HCT116 (cell line): Measurements from ENCODE around the gene CERS5. TPM values are rescaled to one million over a fixed set of nuclear protein-coding genes. Genes with fewer than 3 reads are reported as not detected.

Experiments used
- ATAC-seq: fragments of 200-7000 bp; cut with Tn5 transposase; 2 replicates; pipeline ENCODE4 v1.9.1; 2020; ENCODE audit warnings: mild to moderate bottlenecking, moderate library complexity
- BruUV-seq: library from RNA; stranded (reverse); fragments of 400-500 nt; replicated peaks from 2 replicates; lab custom pipeline; 2021; lab: Mats Ljungman, UMichigan
- CTCF ChIA-PET: fragments of 300-600 bp; sonication (Branson Sonifier 250); formaldehyde crosslinking; loops from one replicate; lab custom pipeline; 2021; ENCODE audit warnings: antibody characterized with exemption; lab: Charles Lee
- POLR2A ChIA-PET: fragments of 300-600, 350-600 bp; sonication (Branson Sonifier 250); formaldehyde crosslinking; loops from one replicate; lab custom pipeline; 2021; ENCODE audit warnings: antibody characterized with exemption; lab: Charles Lee
- RAD21 ChIA-PET, 2 experiments: fragments of 300-600 bp; sonication (Branson Sonifier 250); formaldehyde crosslinking; loops; one replicate each; lab custom pipeline; 2023; ENCODE audit warnings: low total read pairs in 2 of 2; ENCODE audit not compliant: uncharacterized antibody in 2 of 2, unreplicated experiment in 2 of 2, low non-redundant PET in 1 of 2; lab: Charles Lee
- DNase-seq: peaks from one replicate; pipeline ENCODE4 v3.0.0-alpha.2; 2010; ENCODE audit warnings: low read depth, low spot score
- H2AFZ ChIP-seq: fragments of 200-600 bp; shearing (Covaris generic), sonication (generic); 2 replicates; pipeline ENCODE4 v1.6.1; 2017; ENCODE audit warnings: low read depth, mixed run types, mixed read lengths, antibody characterized with exemption, low read length; ENCODE audit not compliant: poor library complexity, severe bottlenecking
- H3K27ac ChIP-seq: 2 replicates; pipeline ENCODE4 v1.5.1; 2012; ENCODE audit warnings: low read depth, low read length
- H3K27me3 ChIP-seq: fragments of 200-600 bp; sonication (generic); 2 replicates; pipeline ENCODE4 v1.6.1; 2016; ENCODE audit warnings: mixed run types, low read length, mixed read lengths; ENCODE audit not compliant: insufficient read depth
- H3K36me3 ChIP-seq, 2 experiments: fragments of 200-500 bp in 1 of 2; fragments of 200-600 bp in 1 of 2; sonication (Bioruptor generic) in 1 of 2; sonication (generic) in 1 of 2; 2 replicates each; pipeline versions ENCODE4 v1.5.1 to v1.6.1; 2014 to 2016; ENCODE audit warnings: low read length in 2 of 2, inconsistent platforms in 1 of 2, mixed read lengths in 1 of 2, mixed run types in 1 of 2; ENCODE audit not compliant: insufficient read depth in 2 of 2, control insufficient read depth in 1 of 2
- H3K4me1 ChIP-seq, 2 experiments: fragments of 200-600 bp in 1 of 2; sonication (generic) in 1 of 2; 2 replicates each; pipeline versions ENCODE4 v1.5.1 to v1.6.1; 2012 to 2017; ENCODE audit warnings: low read length in 2 of 2, inconsistent platforms in 1 of 2, mild to moderate bottlenecking in 1 of 2, mixed read lengths in 1 of 2, mixed run types in 1 of 2, moderate library complexity in 1 of 2; ENCODE audit not compliant: insufficient read depth in 2 of 2, control insufficient read depth in 1 of 2
- H3K4me2 ChIP-seq: fragments of 200-600 bp; sonication (generic); 2 replicates; pipeline ENCODE4 v1.6.1; 2017; ENCODE audit warnings: mixed run types, low read length, mixed read lengths
- H3K4me3 ChIP-seq, 2 experiments: fragments of 200-600 bp in 1 of 2; sonication (generic) in 1 of 2; replicated peaks in 1 of 2; 2 replicates each; pipeline ENCODE4 v1.5.1; 2011 to 2016; ENCODE audit warnings: low read length in 2 of 2, control low read depth in 1 of 2, low read depth in 1 of 2, mild to moderate bottlenecking in 1 of 2, mixed read lengths in 1 of 2, mixed run types in 1 of 2
- H3K79me2 ChIP-seq: fragments of 200-600 bp; sonication (generic); 2 replicates; pipeline ENCODE4 v1.6.1; 2017; ENCODE audit warnings: mild to moderate bottlenecking, mixed run types, low read length, moderate library complexity, mixed read lengths; ENCODE audit not compliant: insufficient read depth
- H3K9ac ChIP-seq: fragments of 200-600 bp; sonication (generic); 2 replicates; pipeline ENCODE4 v1.6.1; 2016; ENCODE audit warnings: low read length, mixed read lengths
- H3K9me2 ChIP-seq: fragments of 200-600 bp; sonication (generic), shearing (Covaris generic); 2 replicates; pipeline ENCODE4 v1.6.1; 2017; ENCODE audit warnings: mixed run types, mild to moderate bottlenecking, moderate library complexity; ENCODE audit not compliant: insufficient read depth
- H3K9me3 ChIP-seq, 2 experiments: fragments of 200-500 bp in 1 of 2; fragments of 200-600 bp in 1 of 2; sonication (Bioruptor generic) in 1 of 2; sonication (generic) in 1 of 2; 2 replicates each; pipeline ENCODE4 v1.6.1; 2014 to 2017; ENCODE audit warnings: low read length in 2 of 2, mixed read lengths in 2 of 2, inconsistent platforms in 1 of 2, low read depth in 1 of 2, mild to moderate bottlenecking in 1 of 2, mixed run types in 1 of 2, moderate library complexity in 1 of 2; ENCODE audit not compliant: control insufficient read depth in 1 of 2, insufficient read depth in 1 of 2
- H4K20me1 ChIP-seq: fragments of 200-600 bp; sonication (generic), shearing (Covaris generic); 2 replicates; pipeline ENCODE4 v1.6.1; 2017; ENCODE audit warnings: mixed run types, mild to moderate bottlenecking, moderate library complexity; ENCODE audit not compliant: insufficient read depth
- ATF3 ChIP-seq: IDR thresholded peaks from 2 replicates; pipeline ENCODE4 v1.6.1; 2012
- CBX3 ChIP-seq: IDR thresholded peaks from 2 replicates; pipeline ENCODE4 v1.6.1; 2012; ENCODE audit warnings: low read depth
- CEBPB ChIP-seq: IDR thresholded peaks from 2 replicates; pipeline ENCODE4 v1.6.1; 2012; ENCODE audit warnings: low read depth
- ELF1 ChIP-seq: IDR thresholded peaks from 2 replicates; pipeline ENCODE4 v1.6.1; 2012; ENCODE audit warnings: low read depth, borderline replicate concordance
- EZH2 ChIP-seq: fragments of 200-600 bp; sonication (generic); IDR thresholded peaks from 2 replicates; pipeline ENCODE4 v1.6.1; 2017; ENCODE audit warnings: antibody characterized with exemption, mixed run types
- POLR2AphosphoS5 ChIP-seq: IDR thresholded peaks from 2 replicates; pipeline ENCODE4 v1.6.1; 2011; ENCODE audit warnings: mild to moderate bottlenecking, low read depth, low read length, moderate library complexity
- SRF ChIP-seq: IDR thresholded peaks from 2 replicates; pipeline ENCODE4 v1.6.1; 2012; ENCODE audit warnings: low read depth
- TCF7L2 ChIP-seq: IDR thresholded peaks from 2 replicates; pipeline ENCODE4 v1.7.0; 2011; ENCODE audit warnings: borderline replicate concordance, inconsistent platforms; ENCODE audit not compliant: insufficient read depth, insufficient read length; ENCODE audit errors: extremely low read depth
- intact Hi-C: fragments of 100-400 bp; cut with micrococcal nuclease; formaldehyde crosslinking; loops from 2 replicates; pipeline ENCODE4 v1.10.0; 2022
- total RNA-seq: library from RNA; stranded (reverse); gene quantifications from one replicate; pipeline ENCODE4 v1.2.1, GENCODE V29; 2021; ENCODE audit not compliant: unreplicated experiment

CERS5 gene
- total RNA-seq, 1 experiment from 2014 or later: 33.4 TPM

GRCh38 chr12:50120953-50121352 is 46.2 kb downstream of the CERS5 start:
- H3K4me1 ChIP-seq: no peaks in the 10 kb centered on the region
- H3K4me2 ChIP-seq: no peak overlapping the region
- no TSS peak for BruUV-seq

GRCh38 chr12:50120521-50120920 is 46.6 kb downstream of the CERS5 start:
- no peaks in the 10 kb centered on the region for H3K4me1 ChIP-seq
- H2AFZ ChIP-seq: no peak overlapping the region
- no peak for DNase-seq
- no peaks in the 10 kb centered on the region for H4K20me1 ChIP-seq
- ChIA-PET CTCF (interaction anchor here (1.6 kb wide), 1 partner anchor 9 kb away, joined by 4 read pairs; the partner anchor contains the start of gene COX14), RAD21 (no interaction called here), POLR2A (no interaction called here)
- intact Hi-C loops: no loop called here
- BruUV-seq: no TSS peak
- H3K4me2 ChIP-seq: no peak overlapping the region
- TF ChIP-seq EZH2 (no peak), SRF (no peak)
- no peaks in the 10 kb centered on the region for H3K9me2 ChIP-seq
- H3K27ac ChIP-seq: no peak overlapping the region
- no peaks in the 10 kb centered on the region for H3K27me3 ChIP-seq
- no peak for ATAC-seq
- peaks cover 0 to 13% of the 10 kb centered on the region in 2 experiments; a peak in 2 of 4 replicates for H3K36me3 ChIP-seq
- H3K9me3 ChIP-seq: no peaks in the 10 kb centered on the region
- H3K4me3 ChIP-seq: no peak overlapping the region
- H3K9ac ChIP-seq: no peak overlapping the region
- H3K79me2 ChIP-seq: peaks cover 32% of the 10 kb centered on the region

More at GRCh38 chr12:50120953-50121352, 46.2 kb downstream of the CERS5 start:
- H3K36me3 ChIP-seq: peaks cover 0 to 13% of the 10 kb centered on the region in 2 experiments; a peak in 2 of 4 replicates
- ATAC-seq: no peak
- H3K9ac ChIP-seq: no peak overlapping the region
- H3K27ac ChIP-seq: no peak overlapping the region
- CTCF ChIA-PET: interaction anchor here (1.6 kb wide), 1 partner anchor 9 kb away, joined by 4 read pairs; the partner anchor contains the start of gene COX14
- TF ChIP-seq ELF1 (no peak), CBX3 (no peak), ATF3 (no peak), CEBPB (no peak), POLR2AphosphoS5 (no peak), TCF7L2 (no peak)
- TF ChIP-seq, all 23 proteins: peak for 0
- Histone ChIP-seq H2AFZ (no peak overlapping the region), H4K20me1 (no peaks in the 10 kb centered on the region), H3K79me2 (peaks cover 27% of the 10 kb centered on the region), H3K27me3 (no peaks in the 10 kb centered on the region), H3K4me3 (no peak overlapping the region), H3K9me3 (no peaks in the 10 kb centered on the region), H3K9me2 (no peaks in the 10 kb centered on the region)
- intact Hi-C loops: no loop called here
- DNase-seq: no peak
- ChIA-PET POLR2A (no interaction called here), RAD21 (no interaction called here)
